OCI-LY1 (cell line): ENCODE measurements around the gene MYL6.

Experiments
- H2AFZ ChIP-seq: fragments of 200-600 bp; sonication (generic), shearing (Covaris generic); 2 replicates; pipeline ENCODE4 v1.6.0; 2014; ENCODE audit warnings: antibody characterized with exemption, mild to moderate bottlenecking, low read length
- H3F3A ChIP-seq: fragments of 200-600 bp; sonication (generic), shearing (Covaris generic); 2 replicates; pipeline ENCODE4 v1.6.0; 2014; ENCODE audit warnings: mild to moderate bottlenecking, antibody characterized with exemption, low read length, moderate library complexity; ENCODE audit not compliant: insufficient read depth
- H3K27ac ChIP-seq: fragments of 200-600 bp; sonication (generic); 2 replicates; pipeline ENCODE4 v1.5.1; 2014; ENCODE audit warnings: low read length, mixed run types, mild to moderate bottlenecking, low read depth; ENCODE audit not compliant: poor library complexity, severe bottlenecking
- H3K27me3 ChIP-seq: fragments of 200-600 bp; sonication (generic); 2 replicates; pipeline ENCODE4 v1.6.0; 2014; ENCODE audit warnings: antibody characterized with exemption, mild to moderate bottlenecking, low read length, moderate library complexity; ENCODE audit not compliant: insufficient read depth
- H3K36me3 ChIP-seq: fragments of 200-600 bp; sonication (generic); 2 replicates; pipeline ENCODE4 v1.6.1; 2014; ENCODE audit warnings: mild to moderate bottlenecking, antibody characterized with exemption, low read length, moderate library complexity, mixed read lengths; ENCODE audit not compliant: insufficient read depth
- H3K4me1 ChIP-seq: fragments of 200-600 bp; sonication (generic); 2 replicates; pipeline ENCODE4 v1.5.1; 2014; ENCODE audit warnings: mild to moderate bottlenecking, low read length, moderate library complexity; ENCODE audit not compliant: insufficient read depth, severe bottlenecking
- H3K4me2 ChIP-seq: fragments of 200-600 bp; sonication (generic), shearing (Covaris generic); 2 replicates; pipeline ENCODE4 v1.6.1; 2014; ENCODE audit warnings: low read length
- H3K4me3 ChIP-seq: fragments of 200-600 bp; sonication (generic); 2 replicates; pipeline ENCODE4 v1.5.1; 2014; ENCODE audit warnings: low read length, low read depth, mild to moderate bottlenecking, mixed read lengths; ENCODE audit not compliant: poor library complexity, severe bottlenecking
- H3K79me2 ChIP-seq: fragments of 200-600 bp; shearing (Covaris generic); 2 replicates; pipeline ENCODE4 v1.6.1; 2016; ENCODE audit warnings: mixed run types, low read length, mixed read lengths; ENCODE audit not compliant: insufficient read depth
- H3K9ac ChIP-seq: fragments of 200-600 bp; sonication (generic), shearing (Covaris generic); 2 replicates; pipeline ENCODE4 v1.6.1; 2014; ENCODE audit warnings: mild to moderate bottlenecking, low read length, mixed read lengths
- H3K9me2 ChIP-seq: fragments of 200-600 bp; sonication (generic), shearing (Covaris generic); 2 replicates; pipeline ENCODE4 v1.6.1; 2014; ENCODE audit warnings: low read depth, mild to moderate bottlenecking, low read length, mixed read lengths
- H3K9me3 ChIP-seq: fragments of 200-600 bp; shearing (Covaris generic); 2 replicates; pipeline ENCODE4 v1.6.1; 2014; ENCODE audit warnings: low read length, mixed read lengths
- H4K20me1 ChIP-seq: fragments of 200-600 bp; sonication (generic), shearing (Covaris generic); 2 replicates; pipeline ENCODE4 v1.6.0; 2016; ENCODE audit warnings: mild to moderate bottlenecking, low read length; ENCODE audit not compliant: insufficient read depth
- CTCF ChIP-seq: fragments of 200-600 bp; sonication (generic), shearing (Covaris generic); IDR thresholded peaks from 2 replicates; pipeline ENCODE4 v1.5.1; 2017; ENCODE audit warnings: mild to moderate bottlenecking, antibody characterized with exemption, low read length, moderate library complexity, mixed read lengths
- EZH2 ChIP-seq: fragments of 200-600 bp; sonication (generic), shearing (Covaris generic); IDR thresholded peaks from 2 replicates; pipeline ENCODE4 v1.8.0; 2017; ENCODE audit warnings: borderline replicate concordance, mixed run types, mild to moderate bottlenecking, antibody characterized with exemption, low read length, moderate library complexity, mixed read lengths

The MYL6 gene

DNA sequence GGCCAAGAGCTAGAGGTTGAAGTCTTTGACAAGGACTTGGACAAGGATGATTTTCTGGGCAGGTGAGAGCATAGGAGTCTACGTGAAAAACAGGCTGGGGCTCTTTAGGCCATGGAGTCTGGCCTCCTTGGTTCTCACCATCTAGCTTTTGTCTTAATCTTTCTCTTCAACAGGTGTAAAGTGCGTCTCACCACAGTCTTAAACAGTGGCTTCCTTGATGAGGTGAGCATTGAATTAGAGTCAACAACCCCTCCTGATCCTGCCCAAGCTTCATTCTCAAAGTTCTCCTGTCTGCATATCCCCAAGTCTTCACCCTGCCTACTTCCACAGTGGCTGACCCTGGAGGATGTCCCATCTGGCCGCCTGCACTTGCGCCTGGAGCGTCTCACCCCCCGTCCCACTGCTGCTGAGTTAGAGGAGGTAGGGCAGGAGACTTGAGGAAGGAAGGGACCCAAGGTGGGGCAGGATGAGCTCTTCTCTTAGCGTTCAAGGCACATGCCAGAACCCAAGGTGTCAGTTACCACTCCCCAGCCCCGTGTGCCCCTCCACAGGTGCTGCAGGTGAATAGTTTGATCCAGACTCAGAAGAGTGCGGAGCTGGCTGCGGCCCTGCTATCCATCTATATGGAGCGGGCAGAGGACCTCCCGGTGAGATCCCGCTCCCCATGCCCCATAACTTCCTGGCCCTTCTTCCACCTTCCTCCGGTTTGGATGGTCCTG, 20.1 kb upstream of the MYL6 start:
- H3K9me2 ChIP-seq, result no peaks in the 10 kb centered on the region
- no peak overlapping the region for H3K27ac ChIP-seq
- H2AFZ ChIP-seq, result no peak overlapping the region
- H3K36me3 ChIP-seq, result peaks cover 86% of the 10 kb centered on the region
- no peaks in the 10 kb centered on the region for H3K79me2 ChIP-seq
- H4K20me1 ChIP-seq, result no peaks in the 10 kb centered on the region
- no peaks in the 10 kb centered on the region for H3K27me3 ChIP-seq
- TF ChIP-seq CTCF (no peak), EZH2 (no peak)
- H3K4me2 ChIP-seq, result no peak overlapping the region
- H3K4me1 ChIP-seq, result no peaks in the 10 kb centered on the region
- no peaks in the 10 kb centered on the region for H3F3A ChIP-seq
- no peak overlapping the region for H3K4me3 ChIP-seq
- no peaks in the 10 kb centered on the region for H3K9me3 ChIP-seq
- no peak overlapping the region for H3K9ac ChIP-seq

DNA sequence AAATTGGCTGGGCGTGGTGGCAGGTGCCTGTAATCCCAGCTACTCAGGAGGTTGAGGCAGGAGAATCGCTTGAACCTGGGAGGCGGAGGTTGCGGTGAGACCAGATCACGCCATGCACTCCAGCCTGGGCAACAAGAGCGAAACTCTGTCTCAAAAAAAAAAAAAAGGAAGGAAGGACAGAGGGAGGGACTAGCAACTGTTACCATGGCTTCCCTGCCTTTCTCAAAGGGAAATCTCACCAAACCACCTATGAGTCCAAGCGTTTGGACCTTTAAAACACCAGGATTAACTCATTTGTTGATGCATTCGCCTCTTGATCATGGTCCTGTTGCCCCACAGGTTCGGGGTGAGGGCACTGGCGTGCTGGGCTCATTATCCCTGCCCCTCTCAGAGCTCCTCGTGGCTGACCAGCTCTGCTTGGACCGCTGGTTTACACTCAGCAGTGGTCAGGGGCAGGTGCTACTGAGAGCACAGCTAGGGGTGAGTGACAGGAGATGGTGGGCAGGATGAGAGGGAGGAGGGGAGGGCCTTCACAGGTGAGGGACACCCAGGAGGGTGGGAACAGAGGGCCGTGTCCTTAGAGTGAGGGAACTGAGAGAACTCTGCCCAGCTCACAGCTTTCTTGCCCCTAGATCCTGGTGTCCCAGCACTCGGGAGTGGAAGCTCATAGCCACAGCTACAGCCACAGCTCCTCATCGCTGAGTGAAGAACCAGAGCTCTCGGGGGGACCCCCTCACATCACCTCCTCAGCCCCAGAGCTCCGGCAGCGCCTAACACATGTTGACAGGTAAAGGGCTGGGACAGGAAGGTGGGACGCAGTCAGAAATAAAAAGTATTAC, 16.0 kb upstream of the MYL6 start:
- Histone ChIP-seq H3K4me1 (no peaks in the 10 kb centered on the region), H3K9me2 (no peaks in the 10 kb centered on the region), H4K20me1 (no peaks in the 10 kb centered on the region), H3K9me3 (no peaks in the 10 kb centered on the region), H3K9ac (no peak overlapping the region), H3K4me2 (no peak overlapping the region), H3K79me2 (no peaks in the 10 kb centered on the region), H3F3A (no peaks in the 10 kb centered on the region), H3K27me3 (no peaks in the 10 kb centered on the region), H2AFZ (no peak overlapping the region), H3K4me3 (no peak overlapping the region), H3K36me3 (peaks cover 77% of the 10 kb centered on the region), H3K27ac (no peak overlapping the region)
- no peak for TF ChIP-seq CTCF
- TF ChIP-seq EZH2, result no peak

- Histone ChIP-seq H3K4me3 (no peak overlapping the region), H2AFZ (no peak overlapping the region), H3K9ac (no peak overlapping the region), H3K27ac (no peak overlapping the region), H3K9me3 (no peaks in the 10 kb centered on the region), H3K9me2 (no peaks in the 10 kb centered on the region), H4K20me1 (no peaks in the 10 kb centered on the region), H3K4me2 (no peak overlapping the region), H3K4me1 (no peaks in the 10 kb centered on the region), H3K79me2 (no peaks in the 10 kb centered on the region), H3F3A (no peaks in the 10 kb centered on the region), H3K36me3 (peaks cover 66% of the 10 kb centered on the region), H3K27me3 (no peaks in the 10 kb centered on the region)
- no peak for TF ChIP-seq EZH2
- no peak for TF ChIP-seq CTCF
Measured at GRCh38 chr12:56143217-56143616, 14.9 kb upstream of the MYL6 start.
